ENCODE results near the gene EIF6.

The EIF6 gene

GRCh38 chr20:35293303-35294292 is 9.0 kb upstream of the EIF6 start:
- DNase-seq, result no peak

- DNase-seq, result no peak
Observed at GRCh38 chr20:35292504-35293285, 8.1 kb upstream of the EIF6 start.

DNA sequence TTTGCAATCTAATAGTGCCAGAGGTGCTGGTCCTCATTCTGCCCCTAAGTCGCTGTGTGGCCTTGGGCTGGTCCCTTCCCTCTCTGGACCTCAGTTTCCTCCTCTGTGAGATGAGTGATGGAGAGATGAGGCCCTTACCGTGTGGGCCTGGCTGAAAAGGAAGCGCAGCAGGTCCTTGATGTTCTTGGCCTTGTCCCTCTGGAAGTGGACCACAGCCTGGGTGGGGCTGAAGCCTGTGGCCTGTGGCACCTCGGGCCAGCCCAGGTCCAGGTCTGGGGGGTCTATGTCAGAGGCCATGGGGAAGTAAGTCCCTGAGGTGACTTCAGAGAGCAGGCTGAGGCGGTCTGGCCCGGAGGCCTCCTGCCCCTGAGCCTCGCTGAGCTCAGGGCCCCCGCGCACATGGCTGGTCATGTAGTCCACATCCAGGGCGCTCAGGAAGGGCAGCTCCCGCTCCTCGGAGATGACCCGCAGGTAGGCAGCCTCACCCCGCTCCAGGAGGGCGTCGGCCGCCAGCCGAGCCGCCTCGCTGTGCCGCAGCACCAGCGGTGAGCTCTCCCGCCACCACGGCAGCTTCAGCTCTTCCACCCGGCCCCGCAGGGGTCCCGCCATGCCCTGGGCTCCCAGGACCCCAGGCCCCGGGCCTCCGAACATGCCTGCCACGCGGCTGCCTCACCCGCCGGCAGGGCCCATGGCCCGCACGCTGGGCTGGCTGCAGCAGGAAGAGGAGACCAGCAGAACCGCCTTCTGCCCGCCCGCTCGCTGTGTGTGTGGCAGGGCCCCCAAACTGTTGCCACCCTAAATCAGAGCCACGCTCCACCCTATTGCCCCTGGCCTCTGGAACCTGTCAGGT is 7.3 kb upstream of the EIF6 start, which contains the start of gene FAM83C:
Gene FAM83C, minus strand, starts transcription at position 772 of the 850 bp plus-strand sequence. Its CDS starts 121 bp downstream, at position 651.
- DNase-seq, result no peak

- DNase-seq, result no peak
Observed at GRCh38 chr20:35290887-35291417, 6.4 kb upstream of the EIF6 start.

GRCh38 chr20:35290186-35290886 is 5.8 kb upstream of the EIF6 start:
- DNase-seq, result no peak

DNA sequence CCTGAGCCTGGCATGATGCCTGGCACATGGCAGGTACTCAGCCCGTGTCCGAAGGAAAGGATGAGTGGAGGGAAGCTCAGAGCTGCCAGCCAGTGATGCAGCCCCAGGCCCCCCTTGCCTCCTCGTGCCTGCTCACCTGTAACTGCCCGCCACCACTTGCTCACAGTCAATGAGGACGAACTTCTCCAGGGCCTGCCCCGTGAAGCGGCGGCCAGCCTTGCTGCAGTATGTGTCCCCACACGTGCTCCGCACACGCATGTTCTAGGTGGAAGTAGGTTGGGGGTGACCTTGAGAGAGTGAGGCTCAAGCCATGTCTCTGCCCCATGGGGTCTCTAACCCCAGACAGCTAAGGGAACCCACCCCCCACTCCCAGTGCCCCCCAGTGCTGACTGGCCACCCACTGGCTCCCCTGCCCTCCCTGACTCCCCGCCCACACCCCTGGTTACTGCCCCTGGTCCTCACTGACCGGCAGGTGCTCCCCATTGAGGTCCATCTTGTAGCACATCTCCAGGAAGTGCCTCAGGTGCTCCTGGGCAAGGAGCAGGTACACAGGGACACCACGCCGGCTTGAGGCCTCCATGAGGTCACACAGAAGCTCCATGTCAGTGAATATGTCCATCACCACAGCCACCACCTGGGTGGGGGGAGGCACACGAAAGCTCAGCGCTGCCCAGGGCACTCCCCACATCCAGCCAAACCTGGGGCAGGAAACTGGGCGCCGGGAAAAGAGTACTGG is 3.9 kb upstream of the EIF6 start:
- no peak for DNase-seq

- DNase-seq, result no peak
Observed at GRCh38 chr20:35287509-35288324, 3.1 kb upstream of the EIF6 start.

DNA sequence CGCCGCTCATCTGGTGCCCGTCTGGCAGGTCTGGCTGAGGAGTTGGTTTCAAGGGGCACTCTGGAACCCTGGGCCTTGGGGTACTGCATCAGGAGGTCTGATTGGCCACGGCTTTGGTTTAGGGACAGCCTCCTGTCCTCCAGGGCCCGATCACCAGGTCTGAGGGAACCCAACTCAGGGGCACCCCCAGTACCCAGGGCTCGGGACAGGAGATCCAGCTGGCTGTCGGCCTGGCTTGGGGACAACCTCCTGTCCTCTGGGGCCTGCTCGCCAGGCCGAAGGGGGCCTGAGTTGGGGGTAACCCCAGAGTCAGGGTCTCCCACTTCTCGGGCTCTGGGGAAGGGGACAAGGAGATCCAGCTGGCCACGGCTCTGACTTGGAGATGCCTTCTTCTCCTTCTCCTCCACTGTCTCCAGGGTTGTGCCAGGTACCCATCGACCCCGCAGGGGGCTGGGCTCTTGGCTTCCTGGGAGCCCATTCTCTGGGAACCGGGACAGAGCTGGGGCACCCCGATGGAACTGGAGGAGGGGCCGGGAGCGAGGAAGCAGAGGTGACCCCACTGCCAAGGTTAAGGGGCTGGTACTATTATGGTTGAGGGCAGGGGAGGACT is 2.4 kb upstream of the EIF6 start:
- no peak for DNase-seq

DNA sequence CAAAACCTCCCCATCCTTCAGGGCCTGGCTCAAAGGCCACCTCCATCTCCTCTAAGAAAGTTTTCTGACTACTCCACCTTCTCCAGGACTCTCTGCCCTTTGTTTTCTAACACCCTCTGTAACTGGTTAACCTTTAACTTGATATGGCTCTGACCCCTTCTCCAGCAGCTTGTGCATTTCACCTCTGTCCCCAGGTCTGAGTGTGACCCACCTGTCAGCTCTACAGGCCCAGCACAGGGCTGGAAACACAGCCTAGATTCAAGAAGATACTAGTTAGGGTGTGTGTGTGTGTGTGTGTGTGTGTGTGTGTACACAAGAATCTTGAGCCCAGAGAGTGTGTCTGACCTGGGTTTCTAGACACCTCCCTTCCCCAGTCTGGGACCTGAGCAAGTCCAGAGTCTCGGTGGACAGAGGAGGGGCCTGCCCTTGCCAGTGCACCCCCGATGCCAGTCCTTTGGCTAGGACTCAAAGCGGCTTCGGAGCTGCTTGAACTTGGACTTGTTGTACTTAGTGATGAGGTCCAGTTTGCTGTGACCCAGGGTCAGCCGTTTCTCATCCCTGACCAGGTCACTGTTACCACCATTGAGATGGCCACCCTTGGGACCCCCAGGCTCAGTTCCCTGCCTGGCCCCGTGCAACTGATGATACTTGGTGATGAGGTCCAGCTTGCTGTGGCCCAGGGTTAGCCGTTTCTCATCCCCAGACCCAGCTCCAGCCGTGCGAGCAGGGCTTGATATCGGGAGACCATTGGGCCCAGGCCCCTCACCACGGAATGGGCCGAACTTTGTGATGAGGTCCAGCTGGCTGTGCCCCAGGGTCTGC is 1.7 kb upstream of the EIF6 start:
- no peak for DNase-seq

- DNase-seq, result no peak
Observed at GRCh38 chr20:35285806-35286076, 1.2 kb upstream of the EIF6 start.

- DNase-seq, result no peak
Observed at GRCh38 chr20:35284992-35285805, 627 bp upstream of the EIF6 start.

- DNase-seq, result no peak
Observed at GRCh38 chr20:35283441-35284266, 918 bp downstream of the EIF6 start.

DNA sequence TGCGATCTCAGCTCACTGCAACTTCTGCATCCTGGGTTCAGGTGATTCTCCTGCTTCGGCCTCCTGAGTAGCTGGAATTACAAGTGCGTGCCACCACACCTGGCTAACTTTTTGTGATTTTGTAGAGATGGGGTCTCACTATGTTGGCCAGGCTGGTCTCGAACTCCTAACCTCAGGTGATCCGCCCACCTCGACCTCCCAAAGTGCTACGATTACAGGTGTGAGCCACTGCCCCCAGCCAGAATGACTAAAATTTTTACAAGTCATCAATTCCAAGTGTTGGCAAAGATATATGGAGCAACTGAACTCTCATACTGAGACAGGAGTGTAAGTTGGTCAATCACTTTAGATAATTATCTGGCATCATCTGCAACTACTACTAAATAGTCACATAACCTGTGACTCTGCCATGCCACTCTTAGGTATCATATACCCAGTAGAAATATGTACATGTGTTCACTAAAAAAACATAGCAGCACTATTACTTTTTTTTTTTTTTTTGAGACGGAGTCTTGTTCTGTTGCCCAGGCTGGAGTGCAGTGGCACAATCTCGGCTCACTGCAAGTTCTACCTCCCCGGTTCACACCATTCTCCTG is 3.0 kb downstream of the EIF6 start:
- DNase-seq, result no peak

DNA sequence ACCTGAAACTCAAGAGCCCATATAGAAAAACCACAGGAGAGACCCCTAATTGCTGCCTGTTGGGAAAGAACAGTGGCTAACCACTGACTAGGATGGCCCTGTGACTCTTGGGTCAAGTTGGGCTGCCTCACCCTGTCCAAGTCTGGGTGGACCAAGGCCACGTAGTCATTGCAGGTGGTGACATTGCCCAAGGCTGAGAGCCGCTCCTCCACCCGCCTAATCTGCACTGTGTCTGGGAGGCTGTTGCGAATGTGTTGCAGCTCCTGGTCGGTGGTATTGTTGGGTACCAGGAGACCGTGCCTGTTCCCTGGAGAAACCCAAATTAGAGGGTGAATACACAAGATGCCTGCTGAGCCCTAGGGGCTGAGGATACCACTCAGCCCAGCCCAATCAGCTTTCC is 4.0 kb downstream of the EIF6 start:
- DNase-seq, result no peak

GRCh38 chr20:35279533-35280174 is 4.9 kb downstream of the EIF6 start:
- DNase-seq, result no peak

DNA sequence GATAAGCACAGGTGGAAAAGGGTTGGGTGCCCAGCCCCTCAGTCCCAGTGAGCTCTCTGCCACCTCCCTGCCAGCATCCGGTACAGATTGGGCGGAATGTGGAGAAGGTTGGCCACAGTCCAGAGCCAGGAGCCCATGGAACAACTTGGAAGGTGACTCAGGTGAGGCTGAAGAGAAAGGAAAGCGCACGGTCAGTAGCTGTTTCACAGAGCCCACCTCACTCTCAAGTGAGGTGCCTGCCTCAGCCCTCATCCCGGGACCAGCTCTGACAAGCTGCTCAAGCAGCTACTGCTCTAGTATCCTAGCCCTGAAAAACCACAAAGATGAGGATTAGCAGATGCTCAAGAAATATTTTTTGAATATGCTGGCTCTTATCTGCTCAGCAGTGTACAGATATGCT is 5.5 kb downstream of the EIF6 start:
- no peak for DNase-seq

All from SIG-M5 (cell line).